Activated CD4-positive, alpha-beta T cell treated with anti-CD3 and anti-CD28 coated beads for 36 hours (primary cell): ENCODE results near the gene CEACAM19. TPM values are rescaled to one million over a fixed set of nuclear protein-coding genes. Genes with fewer than 3 reads are reported as not detected.
"Not testable (repeated sequence)": the region's sequence is repeated elsewhere in the genome, so short reads cannot be mapped to it uniquely, and the experiment has no call there.

Experiments used
- ATAC-seq: fragments of 200-7000 bp; cut with Tn5 transposase; one replicate; pipeline ENCODE4 v1.10.0; 2021; ENCODE audit warnings: mild to moderate bottlenecking, moderate library complexity
- CTCF ChIA-PET: fragments of 350-600 bp; sonication (Branson Sonifier 250); formaldehyde crosslinking; loops from one replicate; lab custom pipeline; 2021; ENCODE audit warnings: antibody characterized with exemption; lab: Charles Lee
- POLR2A ChIA-PET: fragments of 350-600 bp; sonication (Branson Sonifier 250); formaldehyde crosslinking; loops from one replicate; lab custom pipeline; 2021; ENCODE audit warnings: antibody characterized with exemption, inconsistent platforms; lab: Charles Lee
- DNase-seq: peaks from one replicate; pipeline ENCODE4 v3.0.0-alpha.2; 2020
- H3K27ac Mint-ChIP-seq: one replicate; pipeline ENCODE4 v1.8.0; 2021; ENCODE audit warnings: mixed read lengths
- H3K27me3 Mint-ChIP-seq: one replicate; pipeline ENCODE4 v1.8.0; 2021; ENCODE audit warnings: mixed read lengths
- H3K36me3 Mint-ChIP-seq: one replicate; pipeline ENCODE4 v1.8.0; 2021; ENCODE audit warnings: low read depth, mixed read lengths
- H3K4me1 Mint-ChIP-seq: one replicate; pipeline ENCODE4 v1.8.0; 2021; ENCODE audit warnings: mixed read lengths
- H3K4me3 Mint-ChIP-seq: one replicate; pipeline ENCODE4 v1.8.0; 2021; ENCODE audit warnings: mild to moderate bottlenecking, moderate library complexity, mixed read lengths
- H3K9me3 Mint-ChIP-seq: one replicate; pipeline ENCODE4 v1.8.0; 2021; ENCODE audit warnings: low read depth, mixed read lengths
- intact Hi-C, 2 experiments: fragments of 100-400 bp; cut with DNase I in 1 of 2; cut with micrococcal nuclease in 1 of 2; formaldehyde crosslinking; loops; one replicate each; pipeline versions ENCODE4 v1.14.2 to v1.15.1; 2022 to 2024; cut with DNase I, micrococcal nuclease
- total RNA-seq, 2 experiments: library from RNA; stranded (reverse); gene quantifications; one replicate each; pipeline ENCODE4 v1.2.3, GENCODE V29; 2021

CEACAM19 gene
- total RNA-seq, 2 experiments from 2014 or later: 0.56 to 0.73 TPM

DNA sequence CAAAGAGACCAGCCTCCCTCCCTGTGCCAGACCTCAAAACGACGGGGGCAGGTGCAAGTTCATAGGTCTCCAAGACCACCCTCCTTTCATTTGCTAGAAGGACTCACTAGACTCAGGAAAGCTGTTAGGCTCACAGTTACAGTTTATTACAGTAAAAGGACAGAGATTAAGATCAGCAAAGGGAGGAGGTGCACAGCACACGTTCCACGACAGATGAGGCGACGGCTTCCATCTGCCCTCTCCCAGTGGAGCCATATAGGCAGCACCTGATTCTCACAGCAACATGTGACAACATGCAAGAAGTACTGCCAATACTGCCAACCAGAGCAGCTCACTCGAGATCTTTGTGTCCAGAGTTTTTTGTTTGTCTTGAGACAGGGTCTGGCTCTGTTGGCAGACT is 9.4 kb upstream of the CEACAM19 start:
- intact Hi-C loops: no loop called here

GRCh38 chr19:44662691-44663385 is 8.4 kb upstream of the CEACAM19 start:
- DNase-seq: no peak
- no peaks in the 10 kb centered on the region for H3K27me3 Mint-ChIP-seq
- ChIA-PET CTCF (interaction anchor here (0.9 to 1.7 kb wide), 6 partner anchors 8 to 131 kb away, joined by 3 to 6 read pairs (median 4); no protein-coding TSS in a partner anchor), POLR2A (interaction anchor here (0.6 kb wide), 1 partner anchor 108 kb away, joined by 4 read pairs; no protein-coding TSS in a partner anchor)
- H3K27ac Mint-ChIP-seq: no peak overlapping the region
- no peak overlapping the region for H3K4me3 Mint-ChIP-seq
- H3K36me3 Mint-ChIP-seq: no peaks in the 10 kb centered on the region
- no peaks in the 10 kb centered on the region for H3K4me1 Mint-ChIP-seq
- intact Hi-C loops: no loop called here
- no peak for ATAC-seq
- no peaks in the 10 kb centered on the region for H3K9me3 Mint-ChIP-seq

More for the DNA sequence above, 9.4 kb upstream of the CEACAM19 start:
- Mint-ChIP-seq H3K36me3 (peaks cover 3% of the 10 kb centered on the region), H3K9me3 (no peaks in the 10 kb centered on the region), H3K4me1 (peaks cover 5% of the 10 kb centered on the region), H3K27me3 (no peaks in the 10 kb centered on the region), H3K27ac (no peak overlapping the region), H3K4me3 (no peak overlapping the region)
- ChIA-PET POLR2A (no interaction called here), CTCF (interaction anchor here (0.6 to 1.7 kb wide), 4 partner anchors 11 to 79 kb away, joined by 3 to 5 read pairs (median 3); no protein-coding TSS in a partner anchor)
- no peak for ATAC-seq
- no peak for DNase-seq

- CTCF ChIA-PET: interaction anchor here (0.9 to 1.7 kb wide), 5 partner anchors 9 to 129 kb away, joined by 3 to 6 read pairs (median 4); no protein-coding TSS in a partner anchor
- Mint-ChIP-seq H3K9me3 (no peaks in the 10 kb centered on the region), H3K36me3 (no peaks in the 10 kb centered on the region), H3K27me3 (no peaks in the 10 kb centered on the region), H3K4me3 (no peak overlapping the region), H3K27ac (no peak overlapping the region), H3K4me1 (no peaks in the 10 kb centered on the region)
- intact Hi-C loops: no loop called here
- POLR2A ChIA-PET: interaction anchor here (0.6 kb wide), 1 partner anchor 16 kb away, joined by 3 read pairs; no protein-coding TSS in a partner anchor
- ATAC-seq: no peak
- no peak for DNase-seq
Observed at GRCh38 chr19:44663996-44664395, 7.3 kb upstream of the CEACAM19 start.

DNA sequence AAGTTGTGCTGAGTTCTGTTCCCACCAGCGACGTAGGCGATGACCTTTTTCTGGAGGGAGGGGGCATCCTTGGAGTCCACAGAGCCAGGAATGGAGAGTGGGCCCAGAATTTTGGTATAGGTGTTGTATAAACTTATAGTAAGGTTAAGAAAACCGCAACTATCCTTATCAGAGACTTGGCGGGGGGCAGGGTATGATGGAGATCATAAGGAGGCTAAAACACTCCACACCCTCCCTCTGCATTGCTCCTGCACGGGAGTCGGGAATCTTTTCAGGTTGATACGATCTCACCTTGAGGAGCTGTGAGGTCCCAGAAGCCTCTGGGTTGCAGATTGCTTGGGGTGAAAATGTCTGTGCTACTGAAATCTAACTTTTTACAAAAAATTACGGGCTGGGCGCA is 6.3 kb upstream of the CEACAM19 start:
- H3K4me1 Mint-ChIP-seq: no peaks in the 10 kb centered on the region
- H3K27me3 Mint-ChIP-seq: no peaks in the 10 kb centered on the region
- POLR2A ChIA-PET: no interaction called here
- CTCF ChIA-PET: no interaction called here
- ATAC-seq: no peak
- DNase-seq: no peak
- no peaks in the 10 kb centered on the region for H3K36me3 Mint-ChIP-seq
- H3K9me3 Mint-ChIP-seq: no peaks in the 10 kb centered on the region
- no peak overlapping the region for H3K27ac Mint-ChIP-seq
- H3K4me3 Mint-ChIP-seq: no peak overlapping the region
- intact Hi-C loops: no loop called here

GRCh38 chr19:44666852-44667556 is 4.3 kb upstream of the CEACAM19 start:
- ATAC-seq: peak; percentile 50
- POLR2A ChIA-PET: no interaction called here
- H3K27ac Mint-ChIP-seq: no peak overlapping the region

GRCh38 chr19:44668985-44669764 is 2.1 kb upstream of the CEACAM19 start:
- POLR2A ChIA-PET: no interaction called here
- Mint-ChIP-seq H3K4me1 (no peaks in the 10 kb centered on the region), H3K27ac (no peak overlapping the region), H3K9me3 (no peaks in the 10 kb centered on the region), H3K27me3 (no peaks in the 10 kb centered on the region), H3K4me3 (no peak overlapping the region), H3K36me3 (no peaks in the 10 kb centered on the region)
- DNase-seq (peak; percentile 24), ATAC-seq (peak; percentile 62)
- intact Hi-C loops: no loop called here
- CTCF ChIA-PET: interaction anchor here (0.8 kb wide), 1 partner anchor 12 kb away, joined by 3 read pairs; no protein-coding TSS in a partner anchor

More at GRCh38 chr19:44666852-44667556, 4.3 kb upstream of the CEACAM19 start:
- intact Hi-C loops: no loop called here
- H3K9me3 Mint-ChIP-seq: no peaks in the 10 kb centered on the region
- H3K27me3 Mint-ChIP-seq: no peaks in the 10 kb centered on the region
- H3K4me3 Mint-ChIP-seq: no peak overlapping the region
- CTCF ChIA-PET: no interaction called here
- no peaks in the 10 kb centered on the region for H3K4me1 Mint-ChIP-seq
- DNase-seq: no peak
- H3K36me3 Mint-ChIP-seq: no peaks in the 10 kb centered on the region

- H3K4me1 Mint-ChIP-seq, H3K9me3 Mint-ChIP-seq, intact Hi-C loops, H3K27me3 Mint-ChIP-seq, H3K27ac Mint-ChIP-seq, ATAC-seq, H3K4me3 Mint-ChIP-seq, DNase-seq, POLR2A ChIA-PET, H3K36me3 Mint-ChIP-seq: not testable (repeated sequence)
- CTCF ChIA-PET: interaction anchor here (0.8 kb wide), 1 partner anchor 13 kb away, joined by 3 read pairs; no protein-coding TSS in a partner anchor
Observed at GRCh38 chr19:44670027-44670426, 1.3 kb upstream of the CEACAM19 start.

GRCh38 chr19:44672226-44672625 is 944 bp downstream of the CEACAM19 start:
- Mint-ChIP-seq H3K36me3 (no peaks in the 10 kb centered on the region), H3K4me3 (no peak overlapping the region), H3K9me3 (no peaks in the 10 kb centered on the region), H3K27me3 (no peaks in the 10 kb centered on the region), H3K27ac (no peak overlapping the region), H3K4me1 (no peaks in the 10 kb centered on the region)
- ChIA-PET CTCF (interaction anchor here (0.6 to 0.9 kb wide), 2 partner anchors 10 to 14 kb away, joined by 3 read pairs; no protein-coding TSS in a partner anchor), POLR2A (no interaction called here)
- intact Hi-C loops: no loop called here
- ATAC-seq (no peak), DNase-seq (no peak)

DNA sequence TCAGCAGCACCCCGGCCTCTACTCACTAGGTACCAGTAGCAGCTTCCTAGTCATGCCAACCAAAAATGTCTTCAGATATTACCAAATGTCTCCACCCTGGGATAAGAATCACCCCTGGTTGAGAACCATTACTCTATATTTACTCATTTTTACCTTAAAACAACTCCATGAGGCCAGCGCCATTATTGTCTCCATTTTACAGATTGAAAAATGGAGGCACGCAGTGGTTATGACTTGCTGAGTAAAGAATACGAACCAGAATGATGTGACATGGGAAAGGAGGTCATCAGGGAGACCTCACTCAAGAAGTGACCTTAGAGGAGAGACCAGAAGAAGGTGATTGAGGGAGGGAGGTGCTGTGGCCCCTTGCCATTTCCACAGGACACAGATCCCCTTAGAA is 2.2 kb downstream of the CEACAM19 start:
- intact Hi-C loops: no loop called here
- ATAC-seq (no peak), DNase-seq (no peak)
- H3K4me1 Mint-ChIP-seq: no peaks in the 10 kb centered on the region
- no peak overlapping the region for H3K4me3 Mint-ChIP-seq
- H3K27ac Mint-ChIP-seq: no peak overlapping the region
- H3K36me3 Mint-ChIP-seq: no peaks in the 10 kb centered on the region
- H3K27me3 Mint-ChIP-seq: no peaks in the 10 kb centered on the region
- no peaks in the 10 kb centered on the region for H3K9me3 Mint-ChIP-seq
- CTCF ChIA-PET: interaction anchor here (0.7 kb wide), 1 partner anchor 19 kb away, joined by 3 read pairs; no protein-coding TSS in a partner anchor
- POLR2A ChIA-PET: no interaction called here

- intact Hi-C loops: no loop called here
- DNase-seq (no peak), ATAC-seq (no peak)
Observed at GRCh38 chr19:44675521-44675920, 4.2 kb downstream of the CEACAM19 start.

More at GRCh38 chr19:44675521-44675920, 4.2 kb downstream of the CEACAM19 start:
- CTCF ChIA-PET: interaction anchor here (0.8 to 1.1 kb wide), 2 partner anchors 26 to 95 kb away, joined by 3 read pairs; no protein-coding TSS in a partner anchor
- Mint-ChIP-seq H3K4me3 (no peak overlapping the region), H3K4me1 (no peaks in the 10 kb centered on the region), H3K36me3 (no peaks in the 10 kb centered on the region), H3K27me3 (no peaks in the 10 kb centered on the region), H3K27ac (no peak overlapping the region), H3K9me3 (no peaks in the 10 kb centered on the region)
- POLR2A ChIA-PET: no interaction called here
